ENCODE data around the gene GEMIN5. TPM values are rescaled to one million over a fixed set of nuclear protein-coding genes. Genes with fewer than 3 reads are reported as not detected.

The GEMIN5 gene
- polyA plus RNA-seq, 3 donors: 2.0 to 3.8 (median 2.2) TPM

DNA sequence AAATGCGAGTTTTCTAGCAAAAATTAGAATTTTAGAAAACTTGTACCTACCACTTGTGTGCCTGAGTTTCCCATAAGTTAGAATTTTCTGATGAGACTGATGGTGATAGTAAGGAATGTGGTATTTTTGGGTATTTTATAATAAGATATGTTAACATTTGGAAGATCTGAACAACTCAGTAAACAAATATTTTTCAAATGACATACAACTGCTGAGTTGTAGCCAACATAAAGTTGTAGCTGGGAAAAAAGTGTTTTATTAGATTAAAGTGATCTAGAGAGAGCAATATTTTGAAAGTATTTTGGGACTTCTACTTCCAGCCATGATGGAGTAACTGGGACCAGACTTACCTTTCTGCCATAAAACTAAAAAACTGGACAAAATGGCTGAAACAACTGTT, 37.9 kb downstream of the GEMIN5 start:
- Histone ChIP-seq H3K9ac (ENCODE audit: insufficient read depth, low read length, poor library complexity, severe bottlenecking) (no peak overlapping the region), H2AFZ (ENCODE audit: insufficient read depth, low read depth, low read length, poor library complexity, severe bottlenecking) (no peak overlapping the region), H3K27me3 (ENCODE audit: control insufficient read depth in 2 of 2, insufficient read depth in 2 of 2, low read length in 2 of 2) (no peaks in the 10 kb centered on the region), H3K9me3 (replicated peaks in 1 of 2; ENCODE audit: control insufficient read depth in 1 of 2, insufficient read depth in 1 of 2, low read length in 2 of 2) (no peaks in the 10 kb centered on the region), H4K20me1 (ENCODE audit: insufficient read depth, low read length) (no peaks in the 10 kb centered on the region), H3K4me3 (replicated peaks in 1 of 3; ENCODE audit: low read depth in 2 of 3, low read length in 3 of 3) (no peak overlapping the region), H3K79me2 (ENCODE audit: insufficient read depth, low read length) (no peaks in the 10 kb centered on the region), H3K36me3 (replicated peaks in 1 of 2; ENCODE audit: control insufficient read depth in 1 of 2, insufficient read depth in 2 of 2, low read length in 2 of 2) (peaks cover 60 to 98% of the 10 kb centered on the region in 2 donors), H3K27ac (ENCODE audit: low read depth in 1 of 2, low read length in 2 of 2) (no peak overlapping the region), H3K4me1 (ENCODE audit: control insufficient read depth in 1 of 2, insufficient read depth in 2 of 2, low read length in 2 of 2) (no peaks in the 10 kb centered on the region), H3K4me2 (replicated peaks; ENCODE audit: extremely low read depth, low read length, poor library complexity, severe bottlenecking) (no peak overlapping the region)
- Mint-ChIP-seq H3K4me1 (no peaks in the 10 kb centered on the region), H3K4me3 (no peak overlapping the region), H3K36me3 (peaks cover 78 to 91% of the 10 kb centered on the region in 2 donors), H3K9me3 (no peaks in the 10 kb centered on the region), H3K27me3 (ENCODE audit: low read depth in 3 of 3) (no peaks in the 10 kb centered on the region), H3K27ac (no peak overlapping the region)
- WGBS (ENCODE audit: insufficient coverage): no CpG with 5 or more reads among the region's 1 CpG
- DNase-seq: no peak
- TF ChIP-seq, protein P1, sequence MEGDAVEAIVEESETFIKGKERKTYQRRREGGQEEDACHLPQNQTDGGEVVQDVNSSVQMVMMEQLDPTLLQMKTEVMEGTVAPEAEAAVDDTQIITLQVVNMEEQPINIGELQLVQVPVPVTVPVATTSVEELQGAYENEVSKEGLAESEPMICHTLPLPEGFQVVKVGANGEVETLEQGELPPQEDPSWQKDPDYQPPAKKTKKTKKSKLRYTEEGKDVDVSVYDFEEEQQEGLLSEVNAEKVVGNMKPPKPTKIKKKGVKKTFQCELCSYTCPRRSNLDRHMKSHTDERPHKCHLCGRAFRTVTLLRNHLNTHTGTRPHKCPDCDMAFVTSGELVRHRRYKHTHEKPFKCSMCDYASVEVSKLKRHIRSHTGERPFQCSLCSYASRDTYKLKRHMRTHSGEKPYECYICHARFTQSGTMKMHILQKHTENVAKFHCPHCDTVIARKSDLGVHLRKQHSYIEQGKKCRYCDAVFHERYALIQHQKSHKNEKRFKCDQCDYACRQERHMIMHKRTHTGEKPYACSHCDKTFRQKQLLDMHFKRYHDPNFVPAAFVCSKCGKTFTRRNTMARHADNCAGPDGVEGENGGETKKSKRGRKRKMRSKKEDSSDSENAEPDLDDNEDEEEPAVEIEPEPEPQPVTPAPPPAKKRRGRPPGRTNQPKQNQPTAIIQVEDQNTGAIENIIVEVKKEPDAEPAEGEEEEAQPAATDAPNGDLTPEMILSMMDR (IDR thresholded peaks at IDR 0.05): no peak
- intact Hi-C loops (cut with micrococcal nuclease): no loop called here

DNA sequence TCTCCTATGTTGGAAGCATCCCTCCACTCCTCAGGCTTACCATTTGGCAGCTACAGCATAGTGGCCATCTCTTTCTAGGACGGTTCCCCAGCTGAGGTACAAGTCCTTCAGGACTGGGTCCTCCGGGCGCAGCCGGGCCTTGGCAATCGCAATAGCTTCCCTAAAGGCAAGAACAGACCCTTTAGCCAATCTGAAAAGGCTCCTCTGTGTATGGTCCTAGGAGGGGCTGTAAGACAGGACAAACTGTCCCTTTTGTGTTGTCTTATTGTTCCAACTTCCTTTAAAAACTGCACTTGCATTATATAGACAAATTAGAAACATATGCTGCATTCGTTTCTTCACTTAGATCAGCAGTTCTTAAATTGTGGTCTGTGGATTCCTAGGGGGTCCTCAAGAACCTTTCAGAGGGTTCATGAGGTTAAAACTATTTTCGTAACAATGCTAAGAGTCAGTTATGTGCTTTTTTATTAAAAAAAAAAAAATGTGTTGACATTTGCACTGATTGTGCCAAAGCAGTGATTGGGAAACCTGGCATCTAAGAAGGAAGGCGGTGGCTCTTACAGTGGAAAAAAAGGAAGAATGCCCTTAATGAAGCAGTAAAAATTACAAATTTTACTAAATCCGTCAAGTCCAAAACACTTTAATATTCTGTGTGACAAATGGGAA, 38.7 kb downstream of the GEMIN5 start:
- no peaks in the 10 kb centered on the region for H3K9me3 ChIP-seq (replicated peaks in 1 of 2; ENCODE audit: control insufficient read depth in 1 of 2, insufficient read depth in 1 of 2, low read length in 2 of 2)
- no peak overlapping the region for H3K4me3 ChIP-seq (replicated peaks in 1 of 3; ENCODE audit: low read depth in 2 of 3, low read length in 3 of 3)
- H3K4me2 ChIP-seq (replicated peaks; ENCODE audit: extremely low read depth, low read length, poor library complexity, severe bottlenecking): no peak overlapping the region
- intact Hi-C loops (cut with micrococcal nuclease): no loop called here
- H3K79me2 ChIP-seq (ENCODE audit: insufficient read depth, low read length): no peaks in the 10 kb centered on the region
- Mint-ChIP-seq H3K4me3 (no peak overlapping the region), H3K27me3 (ENCODE audit: low read depth in 3 of 3) (no peaks in the 10 kb centered on the region), H3K4me1 (no peaks in the 10 kb centered on the region), H3K27ac (peak overlapping the region in 2 of 7 donors; percentile 4 to 57), H3K9me3 (no peaks in the 10 kb centered on the region), H3K36me3 (peaks cover 77 to 91% of the 10 kb centered on the region in 2 donors)
- DNase-seq: no peak
- H3K27ac ChIP-seq (ENCODE audit: low read depth in 1 of 2, low read length in 2 of 2): no peak overlapping the region
- H3K4me1 ChIP-seq (ENCODE audit: control insufficient read depth in 1 of 2, insufficient read depth in 2 of 2, low read length in 2 of 2): no peaks in the 10 kb centered on the region
- 100% methylated on average over 1 of the region's 9 CpGs for WGBS (ENCODE audit: insufficient coverage)
- TF ChIP-seq, protein P1 (IDR thresholded peaks at IDR 0.05): no peak
- no peaks in the 10 kb centered on the region for H3K27me3 ChIP-seq (ENCODE audit: control insufficient read depth in 2 of 2, insufficient read depth in 2 of 2, low read length in 2 of 2)
- peaks cover 56 to 94% of the 10 kb centered on the region in 2 donors for H3K36me3 ChIP-seq (replicated peaks in 1 of 2; ENCODE audit: control insufficient read depth in 1 of 2, insufficient read depth in 2 of 2, low read length in 2 of 2)
- H3K9ac ChIP-seq (ENCODE audit: insufficient read depth, low read length, poor library complexity, severe bottlenecking): no peak overlapping the region
- no peaks in the 10 kb centered on the region for H4K20me1 ChIP-seq (ENCODE audit: insufficient read depth, low read length)
- no peak overlapping the region for H2AFZ ChIP-seq (ENCODE audit: insufficient read depth, low read depth, low read length, poor library complexity, severe bottlenecking)

Measured in CD14-positive monocyte (primary cell).